NCI-H510A treated with DMSO at 0.1 percent for 48 hours (cell line): Measurements from ENCODE around the gene TRIM43B.
"Not testable (repeated sequence)": the region's sequence is repeated elsewhere in the genome, so short reads cannot be mapped to it uniquely, and the experiment has no call there.

Source experiments
- DNase-seq: peaks from one replicate; lab custom pipeline; 2025; lab: John Stamatoyannopoulos, UW

TRIM43B gene

GRCh38 chr2:95433973-95434372 is 50.6 kb downstream of the TRIM43B start:
- not testable (repeated sequence) for DNase-seq

GRCh38 chr2:95433373-95433772 is 51.2 kb downstream of the TRIM43B start:
- not testable (repeated sequence) for DNase-seq

GRCh38 chr2:95429748-95430467 is 54.6 kb downstream of the TRIM43B start:
- not testable (repeated sequence) for DNase-seq

- not testable (repeated sequence) for DNase-seq
These were observed 57.2 kb downstream of the TRIM43B start for GRCh38 chr2:95427196-95427867.
